Subcutaneous adipose tissue (tissue), 4 donors: ENCODE data around the gene TTC23. TPM values are rescaled to one million over a fixed set of nuclear protein-coding genes. Genes with fewer than 3 reads are reported as not detected.

Experiments used
- CTCF ChIP-seq: fragments of 450-650 bp; IDR thresholded peaks from one replicate; pipeline ENCODE4 v1.5.1; 2016; ENCODE audit warnings: low read depth, mild to moderate bottlenecking, control low read depth, antibody characterized with exemption, moderate library complexity
- total RNA-seq, 4 donors: library from RNA; depleted of rRNA; stranded (reverse); fragments of >200 nt; gene quantifications; one replicate each; pipeline ENCODE4 v1.1.0, GENCODE V29; 2016

Gene TTC23
- total RNA-seq, 4 donors from 2014 or later, result 19.6 to 24.0 (median 23.2) TPM

- TF ChIP-seq CTCF, result no peak
Observed at GRCh38 chr15:99129644-99130043, 119.7 kb downstream of the TTC23 start.

GRCh38 chr15:99128411-99128810 lies 121.0 kb downstream of the TTC23 start:
- TF ChIP-seq CTCF, result no peak

- TF ChIP-seq CTCF, result no peak
Observed at GRCh38 chr15:99127773-99128172, 121.6 kb downstream of the TTC23 start.

GRCh38 chr15:99126930-99127329 lies 122.5 kb downstream of the TTC23 start:
- TF ChIP-seq CTCF, result no peak

- no peak for TF ChIP-seq CTCF
Observed at GRCh38 chr15:99126131-99126588, 123.2 kb downstream of the TTC23 start.

- TF ChIP-seq CTCF, result no peak
Observed at GRCh38 chr15:99125061-99125891, 124.1 kb downstream of the TTC23 start.

GRCh38 chr15:99124641-99125040 lies 124.7 kb downstream of the TTC23 start:
- no peak for TF ChIP-seq CTCF
